ENCODE results near the gene SPATA3.

The SPATA3 gene

DNA sequence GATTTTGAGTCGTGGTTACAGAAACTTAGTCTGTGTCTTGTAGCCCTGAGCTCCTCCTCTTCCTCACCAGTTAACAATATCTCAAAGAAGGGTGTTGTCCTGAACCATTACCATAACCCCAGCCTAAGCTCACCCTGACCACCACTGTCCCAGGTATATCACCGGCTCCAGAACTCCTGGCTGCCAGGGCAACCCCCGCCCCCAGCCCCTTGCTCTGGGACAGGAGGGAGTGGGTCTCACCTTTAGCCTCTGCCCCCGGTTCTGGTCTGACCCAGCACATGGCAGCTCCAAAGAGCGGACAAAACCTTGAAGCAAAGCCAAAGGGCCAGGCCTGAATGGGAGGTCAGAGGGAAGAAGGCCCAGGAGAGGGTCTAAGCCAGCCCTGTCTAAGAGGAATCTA lies 55.2 kb downstream of the SPATA3 start:
- no peak for DNase-seq

DNA sequence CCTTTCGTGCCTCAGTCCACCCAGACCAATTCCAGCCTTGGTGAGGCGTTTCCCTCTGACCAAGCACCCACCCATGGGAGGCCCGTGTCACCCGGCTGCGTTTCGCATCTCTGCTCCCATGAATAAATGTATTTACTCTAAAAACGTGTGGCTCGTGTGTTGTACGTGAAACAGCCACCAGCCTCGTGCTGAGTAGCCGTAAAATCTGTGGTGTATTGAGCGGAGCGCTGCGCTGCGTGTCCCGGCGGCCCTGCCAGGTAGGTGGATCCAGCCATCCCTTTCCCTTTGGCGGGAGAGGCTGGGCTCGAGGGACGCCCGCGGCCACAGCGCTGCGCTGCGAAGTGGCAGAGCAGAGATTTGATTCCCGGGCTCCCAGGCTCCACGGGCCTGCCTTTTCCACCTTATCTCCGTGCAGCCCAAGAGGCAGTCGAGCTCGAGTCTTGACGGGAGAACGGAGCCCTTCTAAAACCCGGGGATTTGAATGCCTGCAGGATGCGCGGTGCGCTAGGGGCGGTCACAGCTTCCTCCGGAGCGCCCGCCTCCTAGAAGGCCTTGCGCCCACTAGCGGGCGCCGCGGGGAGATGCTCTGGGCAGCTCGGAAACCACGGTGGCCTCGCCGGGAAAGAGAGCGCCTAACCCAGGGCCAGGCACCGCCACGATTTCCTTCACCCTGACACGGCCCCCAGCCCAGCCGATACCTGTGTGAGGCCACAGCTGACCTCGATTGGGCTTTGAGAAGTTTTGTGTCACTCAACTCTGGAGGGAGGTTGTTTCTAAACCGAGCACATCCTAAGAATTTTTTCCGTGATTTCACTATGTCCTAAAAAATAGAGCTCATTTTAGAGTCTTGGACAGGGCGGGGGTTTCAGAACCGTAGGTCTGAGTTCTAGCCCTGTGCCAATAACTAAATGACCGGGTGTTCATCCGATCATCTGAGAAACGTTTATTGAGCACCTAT lies 56.9 kb downstream of the SPATA3 start:
- peak; percentile 92 for DNase-seq

DNA sequence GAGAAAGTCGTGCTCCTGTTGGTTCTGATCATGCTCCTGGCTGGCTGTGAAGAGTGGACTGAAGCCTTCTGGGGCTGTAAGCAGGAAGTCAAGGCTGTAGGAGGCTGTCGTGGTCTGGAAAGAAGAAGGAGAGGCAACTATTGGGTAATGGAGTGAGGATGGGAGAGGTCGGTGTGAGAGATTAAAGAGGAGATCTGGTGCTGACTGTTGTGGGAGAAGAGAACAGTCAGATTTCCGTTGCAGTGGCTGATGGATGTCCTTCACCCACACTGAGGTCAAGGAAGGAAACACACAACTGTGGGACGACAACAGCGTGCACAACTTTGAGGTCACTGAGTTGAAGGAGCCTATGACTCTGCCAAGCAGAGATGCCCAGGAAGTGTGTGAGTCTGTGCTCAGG lies 57.9 kb downstream of the SPATA3 start:
- DNase-seq: no peak

DNA sequence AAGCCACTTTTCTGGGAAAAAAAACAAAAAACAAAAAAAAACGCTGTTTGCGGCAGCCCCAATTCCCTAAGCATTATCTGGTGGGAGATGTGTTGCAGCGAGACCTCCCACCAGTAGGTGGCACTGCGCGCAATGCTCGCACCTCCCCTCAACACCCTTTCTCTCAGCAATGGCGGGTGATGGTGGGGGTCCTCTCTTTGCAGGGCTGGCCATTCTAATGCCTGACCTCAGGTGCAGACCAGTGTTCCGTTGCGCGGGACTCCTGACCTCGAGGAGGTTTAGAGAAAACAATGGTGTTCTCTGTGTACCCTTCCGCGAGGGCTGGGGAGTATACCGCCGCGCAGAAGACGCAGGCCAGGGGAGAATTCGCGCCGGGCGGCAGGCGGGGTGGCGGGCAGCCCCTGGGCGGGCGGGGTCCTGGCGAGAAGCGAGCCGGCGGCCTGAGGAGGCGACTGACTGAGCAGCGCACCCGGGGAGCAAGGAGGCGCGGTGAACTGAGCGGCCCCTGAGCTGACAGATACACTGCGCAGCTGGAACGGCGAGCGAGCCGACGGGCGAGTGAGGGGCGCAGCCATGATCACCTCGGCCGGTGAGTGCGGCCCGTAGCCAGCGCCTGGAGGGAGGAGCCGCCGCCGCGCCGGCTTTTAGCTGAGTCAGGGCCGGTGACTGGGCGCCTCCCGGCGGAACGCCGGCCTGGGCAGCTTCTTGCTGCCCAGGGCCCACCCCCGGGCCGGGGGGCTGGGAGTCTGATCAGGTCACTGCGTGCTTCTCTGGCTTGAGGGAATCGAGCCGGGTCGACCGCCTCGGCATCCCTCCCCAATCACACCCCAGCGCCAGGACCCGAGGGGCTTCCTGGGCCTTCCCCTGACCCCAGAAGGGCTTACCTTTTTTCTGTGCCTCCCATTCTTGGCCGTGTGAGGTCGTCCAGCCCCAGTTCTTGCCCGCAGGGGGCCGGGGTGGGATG lies 60.8 kb downstream of the SPATA3 start, which contains the start of gene PSMD1:
TSS of gene PSMD1 (plus strand) at position 415 of the 964 bp plus-strand sequence. CDS start at position 574, 159 bp downstream.
- peak; percentile 96 for DNase-seq

DNA sequence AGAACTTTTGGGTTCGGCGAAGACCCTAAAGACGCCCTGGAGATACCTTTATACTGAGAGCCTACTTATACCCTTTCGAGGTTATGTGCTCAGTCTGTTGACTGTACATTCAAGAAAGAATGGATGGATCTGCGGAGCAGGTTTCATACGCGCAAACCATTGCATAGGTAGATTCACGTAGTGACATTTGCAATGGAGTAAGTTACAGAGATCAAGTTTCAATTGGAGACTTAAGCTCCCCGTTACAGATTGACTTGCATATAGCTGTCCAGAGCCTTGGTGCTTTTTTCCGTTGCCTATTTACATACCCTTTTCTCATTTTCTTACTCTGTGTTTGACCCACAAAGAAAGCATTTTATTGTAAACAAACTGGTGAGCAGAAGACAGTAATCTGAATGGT lies 61.7 kb downstream of the SPATA3 start:
- DNase-seq: no peak

Measured in activated CD4-positive, alpha-beta T cell treated with anti-CD3 and anti-CD28 coated beads, Interleukin-2, Interleukin-6, amounts not matched to agents 100 ng/mL and 50 ng/mL, durations not matched to agents 16 hours and 8 hours (primary cell).